ENCODE measurements around the gene LKAAEAR1. TPM values are rescaled to one million over a fixed set of nuclear protein-coding genes. Genes with fewer than 3 reads are reported as not detected.

Gene LKAAEAR1
- total RNA-seq, 2 donors from 2014 or later = 10.2 TPM; not detected in 1

DNA sequence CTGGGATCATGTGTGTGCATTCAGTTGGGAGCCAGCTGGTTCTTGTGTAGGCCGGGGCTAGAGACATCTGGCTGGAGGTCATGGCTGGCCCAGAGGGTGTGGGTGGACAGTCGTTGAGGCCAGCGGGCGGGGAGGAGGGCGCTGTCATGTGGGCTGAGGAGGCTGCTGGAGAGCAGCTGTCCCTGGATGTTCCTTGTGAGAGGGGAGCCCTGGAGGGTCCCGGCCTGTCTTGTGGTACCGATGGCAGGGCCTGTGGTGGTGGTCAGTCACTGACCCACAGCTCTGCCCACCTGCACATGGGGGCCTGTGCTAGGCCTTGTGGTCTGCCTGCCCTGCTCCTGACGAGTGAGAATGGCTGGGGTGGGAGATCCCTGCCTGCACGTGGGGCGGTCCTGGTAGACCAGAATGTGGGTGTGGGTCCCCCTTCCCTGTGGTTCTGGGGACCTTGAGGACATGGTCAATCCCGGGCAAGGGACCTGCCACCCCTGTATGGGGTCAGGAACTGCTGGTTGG, 50.2 kb downstream of the LKAAEAR1 start:
- WGBS = 78% methylated on average over 11 of the region's 11 CpGs
- intact Hi-C loops (cut with DNase I) = no loop called here
- H3K4me1 ChIP-seq (replicated peaks) = peaks cover 3% of the 10 kb centered on the region

More for the DNA sequence above, 50.2 kb downstream of the LKAAEAR1 start:
- no peak overlapping the region for H3K4me3 ChIP-seq
- DNase-seq (ENCODE audit: low spot score) = no peak
- peaks cover 0 to 13% of the 10 kb centered on the region in 2 donors for H3K36me3 ChIP-seq
- no peaks in the 10 kb centered on the region for H3K9me3 ChIP-seq
- TF ChIP-seq, protein P1, sequence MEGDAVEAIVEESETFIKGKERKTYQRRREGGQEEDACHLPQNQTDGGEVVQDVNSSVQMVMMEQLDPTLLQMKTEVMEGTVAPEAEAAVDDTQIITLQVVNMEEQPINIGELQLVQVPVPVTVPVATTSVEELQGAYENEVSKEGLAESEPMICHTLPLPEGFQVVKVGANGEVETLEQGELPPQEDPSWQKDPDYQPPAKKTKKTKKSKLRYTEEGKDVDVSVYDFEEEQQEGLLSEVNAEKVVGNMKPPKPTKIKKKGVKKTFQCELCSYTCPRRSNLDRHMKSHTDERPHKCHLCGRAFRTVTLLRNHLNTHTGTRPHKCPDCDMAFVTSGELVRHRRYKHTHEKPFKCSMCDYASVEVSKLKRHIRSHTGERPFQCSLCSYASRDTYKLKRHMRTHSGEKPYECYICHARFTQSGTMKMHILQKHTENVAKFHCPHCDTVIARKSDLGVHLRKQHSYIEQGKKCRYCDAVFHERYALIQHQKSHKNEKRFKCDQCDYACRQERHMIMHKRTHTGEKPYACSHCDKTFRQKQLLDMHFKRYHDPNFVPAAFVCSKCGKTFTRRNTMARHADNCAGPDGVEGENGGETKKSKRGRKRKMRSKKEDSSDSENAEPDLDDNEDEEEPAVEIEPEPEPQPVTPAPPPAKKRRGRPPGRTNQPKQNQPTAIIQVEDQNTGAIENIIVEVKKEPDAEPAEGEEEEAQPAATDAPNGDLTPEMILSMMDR (IDR thresholded peaks at IDR 0.05) = no peak
- TF ChIP-seq POLR2A (IDR thresholded peaks at IDR 0.05) (no peak), POLR2AphosphoS5 (IDR thresholded peaks at IDR 0.05) (no peak)
- no peaks in the 10 kb centered on the region for H3K27me3 ChIP-seq (replicated peaks; ENCODE audit: insufficient read depth)
- no peak overlapping the region for H3K27ac ChIP-seq

Small RNA genes lying within 50 kb of the gene (microRNA-seq; reads per million reads assigned to microRNA genes)
- gene MIR6813 = 0.50 reads per million

Small RNA genes lying within 50 kb of the gene (small RNA-seq; reads per million reads assigned to genes)
- gene AL355803.1 (0 reads per million in 2 donors), gene MIR6813 (0 to 0.20 reads per million in 2 donors)

Other genes starting within 250 kb of the LKAAEAR1 start
- 1 to 10 TPM in 1 of 2 donors, not detected in 1; 1.6 TPM for gene ABHD16B, start 222.9 kb downstream of the LKAAEAR1 start, total RNA-seq
- gene TPD52L2, start 219.1 kb downstream of the LKAAEAR1 start, total RNA-seq = 100 to 1,000 TPM; 105 to 127 TPM
- gene DNAJC5, start 189.3 kb downstream of the LKAAEAR1 start, total RNA-seq = 10 to 100 TPM; 44.4 to 66.6 TPM
- 10 to 100 TPM; 46.6 to 66.2 TPM for gene UCKL1, start 128.0 kb downstream of the LKAAEAR1 start, total RNA-seq
- 10 to 100 TPM; 12.2 to 24.6 TPM for gene ZNF512B, start 114.5 kb downstream of the LKAAEAR1 start, total RNA-seq
- gene SAMD10, start 104.8 kb downstream of the LKAAEAR1 start, total RNA-seq = 10 to 100 TPM in 1 of 2 donors, 1 to 10 TPM in 1; 6.0 to 14.7 TPM
- 10 to 100 TPM; 60.9 to 99.6 TPM for gene PRPF6, start 103.3 kb downstream of the LKAAEAR1 start, total RNA-seq
- gene C20orf204, start 48.2 kb downstream of the LKAAEAR1 start, total RNA-seq = 1 to 10 TPM in 1 of 2 donors, under 1 TPM in 1; 0.64 to 3.1 TPM
- gene SOX18, start 34.8 kb downstream of the LKAAEAR1 start, total RNA-seq = 10 to 100 TPM in 1 of 2 donors, 1 to 10 TPM in 1; 4.7 to 12.8 TPM
- 10 to 100 TPM; 45.0 to 69.5 TPM for gene TCEA2, start 21.2 kb downstream of the LKAAEAR1 start, total RNA-seq
- gene RGS19, start 4.9 kb downstream of the LKAAEAR1 start, total RNA-seq = 10 to 100 TPM; 13.3 to 15.1 TPM
- gene OPRL1, start 4.3 kb downstream of the LKAAEAR1 start, total RNA-seq = 1 to 10 TPM; 1.5 to 2.9 TPM
- gene NPBWR2, start 23.2 kb upstream of the LKAAEAR1 start, total RNA-seq = not detected
- under 1 TPM; 0.27 to 0.74 TPM for gene MYT1, start 80.1 kb upstream of the LKAAEAR1 start, total RNA-seq
- gene PCMTD2, start 171.3 kb upstream of the LKAAEAR1 start, total RNA-seq = 100 to 1,000 TPM; 143 to 147 TPM